ENCODE results near the gene PPFIBP2. TPM values are rescaled to one million over a fixed set of nuclear protein-coding genes. Genes with fewer than 3 reads are reported as not detected.

Gene PPFIBP2
- total RNA-seq, 1 donor from 2014 or later: 104 TPM

DNA sequence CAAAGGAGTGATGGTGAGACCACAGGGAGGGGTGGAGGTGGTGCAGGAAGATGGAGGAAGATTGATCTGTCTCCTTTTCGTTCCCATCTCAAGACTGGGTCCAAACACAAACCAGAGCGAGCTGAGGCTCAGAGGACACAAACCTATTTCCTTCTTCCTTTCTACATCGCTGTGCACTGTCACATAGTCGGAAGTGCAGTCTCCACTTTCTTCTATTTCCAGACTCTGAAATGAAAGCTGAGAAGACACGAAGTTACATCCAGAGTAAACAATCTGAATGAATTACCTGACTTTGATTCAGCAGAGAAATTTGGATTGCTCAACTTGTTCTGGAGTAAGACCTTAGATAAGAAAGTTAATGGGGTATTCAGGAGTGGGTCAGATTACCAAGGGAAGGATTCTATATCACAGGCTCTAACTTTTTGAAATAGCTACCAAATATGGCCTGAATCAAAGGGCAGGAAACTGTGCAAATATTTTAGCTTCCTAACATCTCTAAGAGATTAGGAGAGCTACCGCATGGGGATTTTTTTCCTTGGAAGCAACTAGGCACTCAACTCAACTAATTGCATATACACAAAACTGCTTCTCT, 178.1 kb downstream of the PPFIBP2 start:
- DNase-seq (ENCODE audit: low spot score): no peak

DNA sequence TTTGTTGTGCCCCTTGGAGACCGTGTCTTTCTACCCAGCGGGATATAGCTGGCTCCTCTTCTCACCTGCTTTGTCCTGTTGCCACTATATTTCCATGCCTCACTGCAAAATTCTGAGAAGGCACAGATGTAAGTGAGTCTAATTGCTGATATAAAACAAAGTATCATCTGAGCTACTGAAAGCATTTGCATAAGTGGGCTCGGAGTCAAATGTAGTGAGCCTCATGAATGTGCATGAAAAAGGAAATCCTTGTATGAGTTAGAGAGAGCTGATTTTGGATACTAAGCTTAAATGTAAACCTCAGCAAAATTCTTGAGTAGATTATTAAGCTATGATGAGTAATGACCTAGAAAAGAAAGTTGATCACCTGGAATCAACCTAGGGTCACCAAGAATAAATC, 178.6 kb downstream of the PPFIBP2 start:
- DNase-seq (ENCODE audit: low spot score): no peak

GRCh38 chr11:7694235-7694634, 180.4 kb downstream of the PPFIBP2 start:
- no peak for DNase-seq (ENCODE audit: low spot score)

DNA sequence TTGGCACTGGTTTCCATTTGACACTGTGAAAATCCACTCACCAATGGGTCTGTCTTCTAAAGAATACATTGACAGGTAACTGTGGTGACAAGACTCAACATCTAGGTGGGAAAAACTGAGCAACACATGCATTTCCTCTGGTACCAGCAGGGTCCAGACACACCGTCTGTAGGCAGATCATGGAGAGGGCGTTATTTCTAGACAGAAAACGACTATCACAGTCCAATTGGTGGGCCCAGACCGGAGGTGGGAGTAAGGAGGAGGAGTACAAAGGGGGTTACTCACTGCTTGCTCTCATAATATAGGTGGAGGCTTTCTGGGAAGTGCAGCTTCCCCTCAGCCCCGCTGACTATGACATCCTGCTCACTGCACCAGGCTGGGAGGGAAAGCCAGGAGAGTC, 182.6 kb downstream of the PPFIBP2 start:
- no peak for DNase-seq (ENCODE audit: low spot score)

Other genes with a start within 250 kb of the PPFIBP2 start
- 12.9 TPM for gene OLFML1, start 28.5 kb upstream of the PPFIBP2 start, total RNA-seq
- gene CYB5R2, start 159.5 kb downstream of the PPFIBP2 start, total RNA-seq: 8.1 TPM
- gene OVCH2, start 192.5 kb downstream of the PPFIBP2 start, total RNA-seq: 0.20 TPM

All from mucosa of gallbladder (tissue), 1 donor.